HCT116 (cell line): ENCODE data around the gene PEX26. TPM values are rescaled to one million over a fixed set of nuclear protein-coding genes. Genes with fewer than 3 reads are reported as not detected.

Experiments
- ATAC-seq: fragments of 200-7000 bp; cut with Tn5 transposase; 2 replicates; pipeline ENCODE4 v1.9.1; 2020; ENCODE audit warnings: mild to moderate bottlenecking, moderate library complexity
- BruUV-seq: library from RNA; stranded (reverse); fragments of 400-500 nt; replicated peaks from 2 replicates; lab custom pipeline; 2021; lab: Mats Ljungman, UMichigan
- CTCF ChIA-PET: fragments of 300-600 bp; sonication (Branson Sonifier 250); formaldehyde crosslinking; loops from one replicate; lab custom pipeline; 2021; ENCODE audit warnings: antibody characterized with exemption; lab: Charles Lee
- POLR2A ChIA-PET: fragments of 300-600, 350-600 bp; sonication (Branson Sonifier 250); formaldehyde crosslinking; loops from one replicate; lab custom pipeline; 2021; ENCODE audit warnings: antibody characterized with exemption; lab: Charles Lee
- RAD21 ChIA-PET, 2 experiments: fragments of 300-600 bp; sonication (Branson Sonifier 250); formaldehyde crosslinking; loops; one replicate each; lab custom pipeline; 2023; ENCODE audit warnings: low total read pairs in 2 of 2; ENCODE audit not compliant: uncharacterized antibody in 2 of 2, unreplicated experiment in 2 of 2, low non-redundant PET in 1 of 2; lab: Charles Lee
- DNase-seq: peaks from one replicate; pipeline ENCODE4 v3.0.0-alpha.2; 2010; ENCODE audit warnings: low read depth, low spot score
- H2AFZ ChIP-seq: fragments of 200-600 bp; shearing (Covaris generic), sonication (generic); 2 replicates; pipeline ENCODE4 v1.6.1; 2017; ENCODE audit warnings: low read depth, mixed run types, mixed read lengths, antibody characterized with exemption, low read length; ENCODE audit not compliant: poor library complexity, severe bottlenecking
- H3K27ac ChIP-seq: 2 replicates; pipeline ENCODE4 v1.5.1; 2012; ENCODE audit warnings: low read depth, low read length
- H3K27me3 ChIP-seq: fragments of 200-600 bp; sonication (generic); 2 replicates; pipeline ENCODE4 v1.6.1; 2016; ENCODE audit warnings: mixed run types, low read length, mixed read lengths; ENCODE audit not compliant: insufficient read depth
- H3K36me3 ChIP-seq, 2 experiments: fragments of 200-500 bp in 1 of 2; fragments of 200-600 bp in 1 of 2; sonication (Bioruptor generic) in 1 of 2; sonication (generic) in 1 of 2; 2 replicates each; pipeline versions ENCODE4 v1.5.1 to v1.6.1; 2014 to 2016; ENCODE audit warnings: low read length in 2 of 2, inconsistent platforms in 1 of 2, mixed read lengths in 1 of 2, mixed run types in 1 of 2; ENCODE audit not compliant: insufficient read depth in 2 of 2, control insufficient read depth in 1 of 2
- H3K4me1 ChIP-seq, 2 experiments: fragments of 200-600 bp in 1 of 2; sonication (generic) in 1 of 2; 2 replicates each; pipeline versions ENCODE4 v1.5.1 to v1.6.1; 2012 to 2017; ENCODE audit warnings: low read length in 2 of 2, inconsistent platforms in 1 of 2, mild to moderate bottlenecking in 1 of 2, mixed read lengths in 1 of 2, mixed run types in 1 of 2, moderate library complexity in 1 of 2; ENCODE audit not compliant: insufficient read depth in 2 of 2, control insufficient read depth in 1 of 2
- H3K4me2 ChIP-seq: fragments of 200-600 bp; sonication (generic); 2 replicates; pipeline ENCODE4 v1.6.1; 2017; ENCODE audit warnings: mixed run types, low read length, mixed read lengths
- H3K4me3 ChIP-seq, 2 experiments: fragments of 200-600 bp in 1 of 2; sonication (generic) in 1 of 2; replicated peaks in 1 of 2; 2 replicates each; pipeline ENCODE4 v1.5.1; 2011 to 2016; ENCODE audit warnings: low read length in 2 of 2, control low read depth in 1 of 2, low read depth in 1 of 2, mild to moderate bottlenecking in 1 of 2, mixed read lengths in 1 of 2, mixed run types in 1 of 2
- H3K79me2 ChIP-seq: fragments of 200-600 bp; sonication (generic); 2 replicates; pipeline ENCODE4 v1.6.1; 2017; ENCODE audit warnings: mild to moderate bottlenecking, mixed run types, low read length, moderate library complexity, mixed read lengths; ENCODE audit not compliant: insufficient read depth
- H3K9ac ChIP-seq: fragments of 200-600 bp; sonication (generic); 2 replicates; pipeline ENCODE4 v1.6.1; 2016; ENCODE audit warnings: low read length, mixed read lengths
- H3K9me2 ChIP-seq: fragments of 200-600 bp; sonication (generic), shearing (Covaris generic); 2 replicates; pipeline ENCODE4 v1.6.1; 2017; ENCODE audit warnings: mixed run types, mild to moderate bottlenecking, moderate library complexity; ENCODE audit not compliant: insufficient read depth
- H3K9me3 ChIP-seq, 2 experiments: fragments of 200-500 bp in 1 of 2; fragments of 200-600 bp in 1 of 2; sonication (Bioruptor generic) in 1 of 2; sonication (generic) in 1 of 2; 2 replicates each; pipeline ENCODE4 v1.6.1; 2014 to 2017; ENCODE audit warnings: low read length in 2 of 2, mixed read lengths in 2 of 2, inconsistent platforms in 1 of 2, low read depth in 1 of 2, mild to moderate bottlenecking in 1 of 2, mixed run types in 1 of 2, moderate library complexity in 1 of 2; ENCODE audit not compliant: control insufficient read depth in 1 of 2, insufficient read depth in 1 of 2
- H4K20me1 ChIP-seq: fragments of 200-600 bp; sonication (generic), shearing (Covaris generic); 2 replicates; pipeline ENCODE4 v1.6.1; 2017; ENCODE audit warnings: mixed run types, mild to moderate bottlenecking, moderate library complexity; ENCODE audit not compliant: insufficient read depth
- CEBPB ChIP-seq: IDR thresholded peaks from 2 replicates; pipeline ENCODE4 v1.6.1; 2012; ENCODE audit warnings: low read depth
- CTCF ChIP-seq, 3 experiments: fragments of 200-600 bp in 1 of 3; sonication (generic) in 1 of 3; IDR thresholded peaks in 2 of 3; conservative IDR thresholded peaks in 1 of 3; 2 replicates each; pipeline ENCODE4 v1.5.1; 2012 to 2017; ENCODE audit warnings: low read depth in 2 of 3, low read length in 2 of 3, antibody characterized with exemption in 1 of 3, borderline replicate concordance in 1 of 3, control low read depth in 1 of 3, mild to moderate bottlenecking in 1 of 3, mixed read lengths in 1 of 3, mixed run types in 1 of 3, moderate library complexity in 1 of 3; ENCODE audit not compliant: insufficient read depth in 1 of 3
- ELF1 ChIP-seq: IDR thresholded peaks from 2 replicates; pipeline ENCODE4 v1.6.1; 2012; ENCODE audit warnings: low read depth, borderline replicate concordance
- EZH2phosphoT487 ChIP-seq: fragments of 200-600 bp; IDR thresholded peaks from 2 replicates; pipeline ENCODE4 v1.6.1; 2018; ENCODE audit warnings: antibody characterized with exemption, borderline replicate concordance
- FOSL1 ChIP-seq: IDR thresholded peaks from 2 replicates; pipeline ENCODE4 v1.6.1; 2012; ENCODE audit warnings: low read depth
- JUND ChIP-seq: IDR thresholded peaks from 2 replicates; pipeline ENCODE4 v1.6.1; 2012
- RAD21 ChIP-seq: IDR thresholded peaks from 2 replicates; pipeline ENCODE4 v1.6.1; 2012; ENCODE audit warnings: low read depth, mild to moderate bottlenecking
- REST ChIP-seq: IDR thresholded peaks from 2 replicates; pipeline ENCODE4 v1.6.1; 2012; ENCODE audit warnings: low read depth
- SP1 ChIP-seq: IDR thresholded peaks from 2 replicates; pipeline ENCODE4 v1.6.1; 2012; ENCODE audit warnings: low read depth
- SRF ChIP-seq: IDR thresholded peaks from 2 replicates; pipeline ENCODE4 v1.6.1; 2012; ENCODE audit warnings: low read depth
- YY1 ChIP-seq: IDR thresholded peaks from 2 replicates; pipeline ENCODE4 v1.6.1; 2011; ENCODE audit warnings: low read length, low read depth, moderate library complexity, mild to moderate bottlenecking; ENCODE audit not compliant: insufficient replicate concordance; ENCODE audit errors: extremely low read depth
- ZNF274 ChIP-seq: fragments of 200-500 bp; sonication (Bioruptor generic); IDR thresholded peaks from 2 replicates; pipeline ENCODE4 v1.6.1; 2014; ENCODE audit warnings: mild to moderate bottlenecking, low read depth, low read length, inconsistent platforms
- intact Hi-C: fragments of 100-400 bp; cut with micrococcal nuclease; formaldehyde crosslinking; loops from 2 replicates; pipeline ENCODE4 v1.10.0; 2022
- total RNA-seq: library from RNA; stranded (reverse); gene quantifications from one replicate; pipeline ENCODE4 v1.2.1, GENCODE V29; 2021; ENCODE audit not compliant: unreplicated experiment
- TF ChIP-seq, protein P1 (sequence below): IDR thresholded peaks from 2 replicates; pipeline ENCODE4 v1.6.1; 2011; ENCODE audit warnings: mild to moderate bottlenecking, low read length, moderate library complexity; ENCODE audit not compliant: insufficient replicate concordance; ENCODE audit errors: extremely low read depth
- TF ChIP-seq, protein P2 (sequence below): IDR thresholded peaks from 2 replicates; pipeline ENCODE4 v1.6.1; 2012

PEX26 gene
- total RNA-seq, 1 experiment from 2014 or later = 26.4 TPM

DNA sequence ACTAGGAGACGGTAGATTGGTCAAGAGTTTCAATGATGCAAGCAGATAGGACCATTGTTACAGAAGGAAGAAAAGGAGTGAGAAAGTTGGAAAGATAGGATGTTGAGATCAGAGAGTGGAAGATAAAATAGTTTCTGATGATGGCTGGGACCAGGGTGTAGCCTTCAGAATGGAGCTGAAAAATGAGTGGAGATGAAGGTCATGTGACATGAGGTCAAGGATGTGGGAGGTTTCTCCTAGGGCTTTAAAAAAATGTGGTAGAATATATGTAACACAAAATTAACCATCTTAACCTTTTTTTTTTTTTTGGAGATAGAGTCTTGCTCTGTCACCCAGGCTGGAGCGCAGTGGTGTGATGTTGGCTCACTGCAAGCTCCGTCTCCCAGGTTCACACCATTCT, 18.3 kb upstream of the PEX26 start:
- ChIA-PET CTCF (no interaction called here), POLR2A (no interaction called here), RAD21 (no interaction called here)
- ATAC-seq = no peak
- no peaks in the 10 kb centered on the region for H4K20me1 ChIP-seq
- H3K4me1 ChIP-seq = peaks cover 0 to 37% of the 10 kb centered on the region in 2 experiments; a peak in 3 of 4 replicates
- H3K27me3 ChIP-seq = no peaks in the 10 kb centered on the region
- intact Hi-C loops = no loop called here
- no peaks in the 10 kb centered on the region for H3K79me2 ChIP-seq
- no peaks in the 10 kb centered on the region for H3K9me3 ChIP-seq
- H3K9ac ChIP-seq = no peak overlapping the region
- no peak overlapping the region for H3K4me3 ChIP-seq
- no peak for DNase-seq
- H2AFZ ChIP-seq = no peak overlapping the region
- TF ChIP-seq, protein P1, sequence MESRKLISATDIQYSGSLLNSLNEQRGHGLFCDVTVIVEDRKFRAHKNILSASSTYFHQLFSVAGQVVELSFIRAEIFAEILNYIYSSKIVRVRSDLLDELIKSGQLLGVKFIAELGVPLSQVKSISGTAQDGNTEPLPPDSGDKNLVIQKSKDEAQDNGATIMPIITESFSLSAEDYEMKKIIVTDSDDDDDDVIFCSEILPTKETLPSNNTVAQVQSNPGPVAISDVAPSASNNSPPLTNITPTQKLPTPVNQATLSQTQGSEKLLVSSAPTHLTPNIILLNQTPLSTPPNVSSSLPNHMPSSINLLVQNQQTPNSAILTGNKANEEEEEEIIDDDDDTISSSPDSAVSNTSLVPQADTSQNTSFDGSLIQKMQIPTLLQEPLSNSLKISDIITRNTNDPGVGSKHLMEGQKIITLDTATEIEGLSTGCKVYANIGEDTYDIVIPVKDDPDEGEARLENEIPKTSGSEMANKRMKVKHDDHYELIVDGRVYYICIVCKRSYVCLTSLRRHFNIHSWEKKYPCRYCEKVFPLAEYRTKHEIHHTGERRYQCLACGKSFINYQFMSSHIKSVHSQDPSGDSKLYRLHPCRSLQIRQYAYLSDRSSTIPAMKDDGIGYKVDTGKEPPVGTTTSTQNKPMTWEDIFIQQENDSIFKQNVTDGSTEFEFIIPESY = no peak
- TF ChIP-seq EZH2phosphoT487 (no peak), CTCF (IDR thresholded peaks at IDR 0.05 in 2 of 3, conservative IDR thresholded peaks at IDR 0.05 in 1 of 3; ENCODE audit: borderline replicate concordance in 1 of 3, insufficient read depth in 1 of 3, low read depth in 2 of 3, low read length in 2 of 3) (no peak), CEBPB (no peak), ELF1 (no peak), SRF (no peak), REST (no peak), FOSL1 (no peak), YY1 (no peak), ZNF274 (no peak), SP1 (no peak), RAD21 (no peak), JUND (no peak)
- TF ChIP-seq, protein P2, sequence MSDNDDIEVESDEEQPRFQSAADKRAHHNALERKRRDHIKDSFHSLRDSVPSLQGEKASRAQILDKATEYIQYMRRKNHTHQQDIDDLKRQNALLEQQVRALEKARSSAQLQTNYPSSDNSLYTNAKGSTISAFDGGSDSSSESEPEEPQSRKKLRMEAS = no peak
- no peak overlapping the region for H3K4me2 ChIP-seq
- H3K9me2 ChIP-seq = no peaks in the 10 kb centered on the region; the same call in 1 of the 2 replicates
- no peak overlapping the region for H3K27ac ChIP-seq
- BruUV-seq = no TSS peak
- H3K36me3 ChIP-seq = no peaks in the 10 kb centered on the region
